HepG2 (cell line): ENCODE data around the gene TXN2. TPM values are rescaled to one million over a fixed set of nuclear protein-coding genes. Genes with fewer than 3 reads are reported as not detected.

Experiments
- CCAR2 ChIP-seq: fragments of 200-400 bp; formaldehyde crosslinking; optimal IDR thresholded peaks from 2 replicates; pipeline ENCODE3; 2018; ENCODE audit warnings: low read depth, mild to moderate bottlenecking, low read length, moderate library complexity
- CREB3 ChIP-seq: sonication (generic); formaldehyde crosslinking; IDR thresholded peaks from 2 replicates; pipeline ENCODE4 v1.5.0; 2020; ENCODE audit warnings: missing genetic modification reagents
- KDM1A ChIP-seq: IDR thresholded peaks from 2 replicates; pipeline ENCODE4 v1.6.1; 2016; ENCODE audit warnings: missing compliant biosample characterization
- MAFG ChIP-seq: sonication (generic); formaldehyde crosslinking; IDR thresholded peaks from 2 replicates; pipeline ENCODE4 v1.5.1; 2020; ENCODE audit warnings: mild to moderate bottlenecking, missing genetic modification reagents
- MTF1 ChIP-seq: sonication (generic); formaldehyde crosslinking; IDR thresholded peaks from 2 replicates; pipeline ENCODE4 v1.5.0; 2020; ENCODE audit warnings: missing genetic modification reagents
- MXD4 ChIP-seq: IDR thresholded peaks from 2 replicates; pipeline ENCODE4 v1.6.1; 2016; ENCODE audit warnings: mild to moderate bottlenecking, missing biosample characterization, missing genetic modification reagents
- NFRKB ChIP-seq: fragments of 450-650 bp; IDR thresholded peaks from 2 replicates; pipeline ENCODE4 v1.6.1; 2017
- PAF1 ChIP-seq: IDR thresholded peaks from 2 replicates; pipeline ENCODE4 v1.6.1; 2016; ENCODE audit warnings: missing genetic modification reagents, missing compliant biosample characterization
- SNAPC4 ChIP-seq: sonication (generic); formaldehyde crosslinking; IDR thresholded peaks from 2 replicates; pipeline ENCODE4 v1.4.0; 2020; ENCODE audit warnings: mild to moderate bottlenecking, missing genetic modification reagents
- THAP8 ChIP-seq: sonication (generic); formaldehyde crosslinking; IDR thresholded peaks from 2 replicates; pipeline ENCODE4 v1.5.1; 2020; ENCODE audit warnings: missing genetic modification reagents, mild to moderate bottlenecking, borderline replicate concordance
- ZNF263 ChIP-seq: sonication (generic); formaldehyde crosslinking; IDR thresholded peaks from 2 replicates; pipeline ENCODE4 v1.4.0; 2020; ENCODE audit warnings: missing genetic modification reagents
- ZNF503 ChIP-seq: sonication (generic); formaldehyde crosslinking; IDR thresholded peaks from 2 replicates; pipeline ENCODE4 v1.4.0; 2020; ENCODE audit warnings: missing genetic modification reagents
- ZNF713 ChIP-seq: sonication (generic); formaldehyde crosslinking; IDR thresholded peaks from 2 replicates; pipeline ENCODE4 v1.4.0; 2020; ENCODE audit warnings: mild to moderate bottlenecking, missing genetic modification reagents
- ZNF720 ChIP-seq: sonication (generic); formaldehyde crosslinking; IDR thresholded peaks from 2 replicates; pipeline ENCODE4 v1.4.0; 2020; ENCODE audit warnings: missing genetic modification reagents
- ZXDC ChIP-seq: sonication (generic); formaldehyde crosslinking; IDR thresholded peaks from 2 replicates; pipeline ENCODE4 v1.5.0; 2020; ENCODE audit warnings: mild to moderate bottlenecking, missing genetic modification reagents
- polyA plus RNA-seq, 8 experiments: library from polyadenylated mRNA; depleted of rRNA in 3 of 8; stranded (reverse) in 7 of 8; unstranded in 1 of 8; fragments of >200 nt; fragmentation: Illumina TruSeq in 4 of 8; extraction: Trizol in 4 of 8; gene quantifications; 2 replicates each; pipeline versions ENCODE4 v1.2.1 to v1.2.3, GENCODE V29; 2011 to 2016; ENCODE audit warnings: low read depth in 4 of 8, missing spikeins in 1 of 8, mixed read lengths in 1 of 8; ENCODE audit not compliant: insufficient read depth in 1 of 8
- total RNA-seq, 5 experiments: library from RNA; depleted of rRNA; stranded (reverse); fragments of >200 nt; fragmentation: Illumina TruSeq; extraction: Trizol; gene quantifications; 2 replicates each; pipeline ENCODE4 v1.2.3, GENCODE V29; 2016; ENCODE audit warnings: low read depth in 1 of 5

The TXN2 gene
- total and polyA plus RNA-seq, 2 of the 13 experiments (the other 11 are each of a cell fraction or from before 2014, with no cell fraction given) = 41.4 to 109 TPM

GRCh38 chr22:36528795-36529751, 47.6 kb upstream of the TXN2 start, which contains the start of gene EIF3D (continued):
- TF ChIP-seq ZXDC (CRISPR knock-in tag) (peak; percentile 87; the same call in 1 of the 2 replicates), ZNF263 (CRISPR knock-in tag) (peak; percentile 51; the same call in 1 of the 2 replicates), SNAPC4 (CRISPR knock-in tag) (no peak; the same call in 1 of the 2 replicates), CCAR2 (no peak), ZNF503 (peak; percentile 70; the same call in 1 of the 2 replicates), THAP8 (CRISPR knock-in tag) (peak; percentile 48; the same call in 1 of the 2 replicates), MTF1 (no peak), ZNF713 (peak; percentile 73; the same call in 1 of the 2 replicates), MAFG (CRISPR knock-in tag) (no peak), PAF1 (CRISPR knock-in tag) (no peak), KDM1A (CRISPR knock-in tag) (no peak), MXD4 (peak; percentile 93), CREB3 (CRISPR knock-in tag) (no peak; the same call in 1 of the 2 replicates), NFRKB (no peak), ZNF720 (CRISPR knock-in tag) (0 out of 2 replicates have a peak, but pooled peaks have one; percentile 50)
